Measurements from ENCODE around the gene PRIM2.
"Not testable (repeated sequence)": the region's sequence is repeated elsewhere in the genome, so short reads cannot be mapped to it uniquely, and the experiment has no call there.

DNA sequence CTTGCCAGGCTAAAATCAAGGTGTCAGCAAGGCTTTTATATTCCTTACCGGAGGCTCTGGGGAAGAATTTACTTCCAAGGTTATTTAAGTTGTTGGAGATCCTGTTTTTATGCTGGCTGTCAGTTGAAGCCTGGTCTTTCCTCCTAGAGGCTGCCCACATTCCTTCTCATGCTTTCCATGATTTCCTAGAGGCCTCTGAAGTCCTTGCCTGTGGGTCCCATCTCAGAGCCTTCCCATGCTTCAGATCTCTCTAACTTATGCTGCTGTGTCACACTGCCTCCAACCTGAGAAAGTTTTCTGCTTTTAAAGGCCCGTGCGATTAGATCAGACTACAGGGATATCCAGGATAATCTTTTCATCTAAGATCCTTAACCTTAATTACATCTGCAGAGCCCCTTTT lies 198.4 kb downstream of the PRIM2 start:
- TF ChIP-seq EZH2 (IDR thresholded peaks at IDR 0.05; ENCODE audit: insufficient read depth, poor library complexity, severe bottlenecking); EZH2phosphoT487 (IDR thresholded peaks at IDR 0.05; ENCODE audit: insufficient read depth, low read depth): not testable (repeated sequence)

All from GM23248 (cell line).